Keratinocyte (primary cell): ENCODE data around the gene GALNT7. TPM values are rescaled to one million over a fixed set of nuclear protein-coding genes. Genes with fewer than 3 reads are reported as not detected.
A peak's percentile ranks its signal among the peaks of the same experiment; 100 is the strongest.

Experiments
- DNase-seq: peaks from one replicate; pipeline ENCODE4 v3.0.0-alpha.2; 2011; ENCODE audit warnings: low read depth, missing footprints, low spot score
- FAIRE-seq: peaks from 2 replicates; lab custom pipeline; 2011; peaks lifted over from hg19 to GRCh38; lab: Jason Lieb, UNC
- H2AFZ ChIP-seq: 2 replicates; pipeline ENCODE4 v1.6.0; 2012; ENCODE audit warnings: low read length, control low read depth, inconsistent platforms; ENCODE audit not compliant: control insufficient read depth
- H3K27ac ChIP-seq: 2 replicates; pipeline ENCODE4 v1.5.1; 2011; ENCODE audit warnings: low read length; ENCODE audit not compliant: control insufficient read depth, insufficient read depth
- H3K27me3 ChIP-seq: 3 replicates; pipeline ENCODE4 v1.6.0; 2011; ENCODE audit warnings: low read length; ENCODE audit not compliant: control insufficient read depth, insufficient read depth; ENCODE audit errors: extremely low read depth
- H3K36me3 ChIP-seq, 2 experiments: 2 replicates in 1 of 2; 3 replicates in 1 of 2; pipeline ENCODE4 v1.5.1; 2011; ENCODE audit warnings: low read length in 2 of 2, mild to moderate bottlenecking in 1 of 2; ENCODE audit not compliant: control insufficient read depth in 2 of 2, insufficient read depth in 2 of 2; ENCODE audit errors: extremely low read depth in 1 of 2
- H3K4me1 ChIP-seq: 3 replicates; pipeline ENCODE4 v1.5.1; 2011; ENCODE audit warnings: low read length; ENCODE audit not compliant: control insufficient read depth, insufficient read depth; ENCODE audit errors: extremely low read depth
- H3K4me2 ChIP-seq: 3 replicates; pipeline ENCODE4 v1.6.0; 2011; ENCODE audit warnings: low read depth, low read length; ENCODE audit not compliant: control insufficient read depth, insufficient read depth; ENCODE audit errors: extremely low read depth
- H3K4me3 ChIP-seq, 3 experiments: fragments of 200-600 bp in 1 of 3; sonication (generic) in 1 of 3; 2 replicates in 2 of 3; 3 replicates in 1 of 3; pipeline ENCODE4 v1.5.1; 2011 to 2016; ENCODE audit warnings: low read length in 3 of 3, mild to moderate bottlenecking in 3 of 3, control low read depth in 2 of 3, inconsistent platforms in 1 of 3, low read depth in 1 of 3, mixed read lengths in 1 of 3, mixed run types in 1 of 3, moderate library complexity in 1 of 3; ENCODE audit not compliant: control insufficient read depth in 2 of 3, insufficient read depth in 2 of 3; ENCODE audit errors: extremely low read depth in 1 of 3
- H3K79me2 ChIP-seq: 2 replicates; pipeline ENCODE4 v1.6.0; 2012; ENCODE audit warnings: low read length; ENCODE audit not compliant: control insufficient read depth, insufficient read depth
- H3K9ac ChIP-seq: 3 replicates; pipeline ENCODE4 v1.6.0; 2011; ENCODE audit warnings: low read length; ENCODE audit not compliant: control insufficient read depth, insufficient read depth; ENCODE audit errors: extremely low read depth
- H3K9me1 ChIP-seq: 3 replicates; pipeline ENCODE4 v1.6.0; 2011; ENCODE audit warnings: low read length; ENCODE audit not compliant: control insufficient read depth, insufficient read depth; ENCODE audit errors: extremely low read depth
- H3K9me3 ChIP-seq: 2 replicates; pipeline ENCODE4 v1.5.1; 2012; ENCODE audit warnings: low read depth, low read length; ENCODE audit not compliant: control insufficient read depth
- H4K20me1 ChIP-seq: 3 replicates; pipeline ENCODE4 v1.6.0; 2011; ENCODE audit warnings: low read length; ENCODE audit not compliant: control insufficient read depth, insufficient read depth; ENCODE audit errors: extremely low read depth
- EZH2 ChIP-seq: IDR thresholded peaks from one replicate; pipeline ENCODE4 v1.6.1; 2012; ENCODE audit warnings: inconsistent platforms, mild to moderate bottlenecking, low read length, moderate library complexity
- dilution Hi-C: fragments of 300-500 bp; cut with MboI; formaldehyde crosslinking; loops from one replicate; pipeline ENCODE4 v1.7.0; 2020; ENCODE audit warnings: low sequenced_read_pairs; ENCODE audit not compliant: extremely low pct_ligation_motif_present
- polyA plus RNA-seq, 5 experiments: library from polyadenylated mRNA; depleted of rRNA in 3 of 5; stranded (reverse) in 3 of 5; stranded (forward) in 1 of 5; unstranded in 1 of 5; fragments of >200 nt; gene quantifications; 1 replicate in 1 of 5; 2 replicates in 3 of 5; 3 replicates in 1 of 5; pipeline versions ENCODE4 v1.2.1 to v1.2.3, GENCODE V29; 2011 to 2012; ENCODE audit warnings: missing spikeins in 2 of 5, low read depth in 1 of 5, low replicate concordance in 1 of 5
- TF ChIP-seq, protein P1 (sequence below), 3 experiments: IDR thresholded peaks in 1 of 3; conservative IDR thresholded peaks in 1 of 3; optimal IDR thresholded peaks in 1 of 3; 2 replicates in 2 of 3; 3 replicates in 1 of 3; pipeline versions ENCODE3 to v1.5.1; 2011; ENCODE audit warnings: low read length in 3 of 3, mild to moderate bottlenecking in 3 of 3, moderate library complexity in 2 of 3, control low read depth in 1 of 3, inconsistent platforms in 1 of 3; ENCODE audit not compliant: insufficient read depth in 2 of 3; ENCODE audit errors: extremely low read depth in 1 of 3

The GALNT7 gene
- polyA plus RNA-seq, 1 donor (not counting 4 experiments of a cell fraction or from before 2014, with no cell fraction given) = 28.8 TPM

DNA sequence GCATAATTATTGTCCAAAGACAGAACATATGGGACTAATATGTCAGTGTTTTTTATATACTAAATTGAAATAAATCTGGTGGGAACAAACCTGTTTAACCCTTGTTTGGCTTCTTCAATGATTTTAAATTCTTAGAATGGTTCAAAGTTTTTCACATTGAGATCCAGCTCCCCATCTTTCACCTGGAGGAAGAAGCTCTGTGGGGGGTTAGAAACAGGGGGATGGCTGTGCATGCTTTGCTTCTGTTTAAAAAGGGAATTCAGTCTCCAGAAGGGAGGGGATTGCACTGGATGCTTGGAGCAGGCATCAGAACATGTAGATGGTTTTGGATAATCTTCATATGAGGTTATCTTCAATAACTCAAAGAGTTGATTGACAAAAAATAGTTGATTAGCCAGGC is 72.1 kb downstream of the GALNT7 start:
- Histone ChIP-seq H3K4me2 (no peak overlapping the region), H3K9me1 (peaks cover 2% of the 10 kb centered on the region), H3K79me2 (peaks cover 4% of the 10 kb centered on the region), H3K27ac (no peak overlapping the region), H3K9me3 (no peaks in the 10 kb centered on the region), H3K36me3 (no peaks in the 10 kb centered on the region), H4K20me1 (no peaks in the 10 kb centered on the region), H3K9ac (no peak overlapping the region), H2AFZ (no peak overlapping the region), H3K27me3 (no peaks in the 10 kb centered on the region), H3K4me1 (peaks cover 17% of the 10 kb centered on the region), H3K4me3 (no peak overlapping the region)
- TF ChIP-seq EZH2 = no peak
- TF ChIP-seq, protein P1, sequence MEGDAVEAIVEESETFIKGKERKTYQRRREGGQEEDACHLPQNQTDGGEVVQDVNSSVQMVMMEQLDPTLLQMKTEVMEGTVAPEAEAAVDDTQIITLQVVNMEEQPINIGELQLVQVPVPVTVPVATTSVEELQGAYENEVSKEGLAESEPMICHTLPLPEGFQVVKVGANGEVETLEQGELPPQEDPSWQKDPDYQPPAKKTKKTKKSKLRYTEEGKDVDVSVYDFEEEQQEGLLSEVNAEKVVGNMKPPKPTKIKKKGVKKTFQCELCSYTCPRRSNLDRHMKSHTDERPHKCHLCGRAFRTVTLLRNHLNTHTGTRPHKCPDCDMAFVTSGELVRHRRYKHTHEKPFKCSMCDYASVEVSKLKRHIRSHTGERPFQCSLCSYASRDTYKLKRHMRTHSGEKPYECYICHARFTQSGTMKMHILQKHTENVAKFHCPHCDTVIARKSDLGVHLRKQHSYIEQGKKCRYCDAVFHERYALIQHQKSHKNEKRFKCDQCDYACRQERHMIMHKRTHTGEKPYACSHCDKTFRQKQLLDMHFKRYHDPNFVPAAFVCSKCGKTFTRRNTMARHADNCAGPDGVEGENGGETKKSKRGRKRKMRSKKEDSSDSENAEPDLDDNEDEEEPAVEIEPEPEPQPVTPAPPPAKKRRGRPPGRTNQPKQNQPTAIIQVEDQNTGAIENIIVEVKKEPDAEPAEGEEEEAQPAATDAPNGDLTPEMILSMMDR (optimal IDR thresholded peaks at IDR 0.05 in 1 of 3, IDR thresholded peaks at IDR 0.05 in 1 of 3, conservative IDR thresholded peaks at IDR 0.05 in 1 of 3; ENCODE audit: extremely low read depth in 1 of 3, insufficient read depth in 2 of 3, low read length in 3 of 3) = no peak
- FAIRE-seq = no peak
- no peak for DNase-seq
- dilution Hi-C loops = no loop called here

DNA sequence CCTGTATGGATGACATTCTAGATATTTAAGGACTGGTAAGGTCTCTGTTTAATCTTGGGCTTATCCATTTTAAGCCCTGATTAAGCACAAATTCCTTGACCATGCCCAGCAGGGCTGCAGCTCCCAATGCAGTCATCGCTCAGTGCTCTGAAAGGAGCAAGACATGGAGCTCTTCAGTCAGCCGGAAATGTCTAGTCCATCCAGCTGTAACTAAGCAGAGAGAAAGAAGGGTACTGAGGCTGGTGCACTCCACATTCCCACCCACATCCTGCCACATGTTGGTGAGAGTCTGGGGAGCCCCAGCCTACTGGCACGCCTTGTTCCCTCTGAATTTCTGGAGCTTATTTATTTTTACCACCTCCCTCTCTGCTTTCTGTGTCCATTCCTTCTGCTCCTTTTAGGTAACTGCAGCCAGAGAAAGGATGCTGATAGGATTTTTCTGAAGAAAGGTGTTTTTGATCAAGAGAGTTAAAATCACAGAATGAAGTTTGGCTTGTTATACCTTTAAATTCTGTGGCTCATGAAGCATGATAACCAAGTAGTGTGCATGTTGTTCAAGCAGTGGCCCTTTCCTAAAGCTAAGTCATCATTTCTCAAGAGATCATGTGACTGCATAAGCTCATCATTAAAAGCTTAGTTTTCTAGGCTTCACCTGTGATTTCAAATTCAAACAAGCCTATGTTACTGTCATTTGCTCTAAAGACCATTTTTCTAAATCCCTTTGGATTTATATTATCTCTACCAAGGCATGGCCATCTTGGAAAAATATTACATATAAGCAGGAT is 74.0 kb downstream of the GALNT7 start:
- Histone ChIP-seq H3K27me3 (no peaks in the 10 kb centered on the region), H3K9me1 (no peaks in the 10 kb centered on the region), H3K9ac (no peak overlapping the region), H3K27ac (peak overlapping the region; percentile 49), H3K9me3 (no peaks in the 10 kb centered on the region), H3K79me2 (peaks cover 4% of the 10 kb centered on the region), H3K4me1 (peaks cover 15% of the 10 kb centered on the region), H4K20me1 (no peaks in the 10 kb centered on the region), H2AFZ (no peak overlapping the region), H3K4me2 (no peak overlapping the region), H3K4me3 (no peak overlapping the region), H3K36me3 (no peaks in the 10 kb centered on the region)
- TF ChIP-seq, protein P1 (optimal IDR thresholded peaks at IDR 0.05 in 1 of 3, IDR thresholded peaks at IDR 0.05 in 1 of 3, conservative IDR thresholded peaks at IDR 0.05 in 1 of 3; ENCODE audit: extremely low read depth in 1 of 3, insufficient read depth in 2 of 3, low read length in 3 of 3) = no peak
- dilution Hi-C loops = no loop called here
- FAIRE-seq = peak; percentile 17
- no peak for DNase-seq
